GM18909 (cell line): Measurements from ENCODE around the gene OR2V1.

ENCODE experiments used
- ATAC-seq: cut with Tn5 transposase; IDR thresholded peaks from one replicate; pipeline ENCODE4 v1.9.1; 2021; ENCODE audit warnings: mild to moderate bottlenecking; ENCODE audit not compliant: unreplicated experiment, poor library complexity

Gene OR2V1

DNA sequence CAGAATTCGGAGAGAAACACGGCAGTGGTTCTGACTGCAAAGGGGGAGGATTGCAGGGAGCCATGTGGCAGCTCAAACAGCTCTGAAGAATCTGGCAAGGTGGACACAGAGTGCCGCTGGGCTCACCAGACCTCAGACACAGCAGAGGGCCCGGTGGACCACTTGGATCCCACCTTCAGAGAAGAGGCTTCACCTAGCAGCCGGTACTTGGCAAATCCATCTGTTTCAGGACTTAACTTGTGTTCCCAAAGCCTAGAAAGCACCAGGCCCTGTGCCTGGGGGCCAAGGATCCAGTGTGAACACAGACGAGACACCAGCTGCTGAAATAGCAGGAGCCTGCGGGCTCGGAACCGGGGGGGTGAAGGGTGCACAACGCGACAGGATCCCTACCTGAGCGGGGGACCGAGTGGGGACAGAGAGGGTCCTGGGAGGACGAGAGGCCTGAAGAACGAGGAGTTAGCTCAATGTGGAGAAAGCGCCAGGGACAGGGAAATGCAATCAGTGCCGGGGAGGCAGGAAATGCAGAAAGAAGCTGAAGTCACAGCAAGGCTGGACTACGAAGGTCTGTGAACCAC, 46.3 kb downstream of the OR2V1 start:
- ATAC-seq: no peak

DNA sequence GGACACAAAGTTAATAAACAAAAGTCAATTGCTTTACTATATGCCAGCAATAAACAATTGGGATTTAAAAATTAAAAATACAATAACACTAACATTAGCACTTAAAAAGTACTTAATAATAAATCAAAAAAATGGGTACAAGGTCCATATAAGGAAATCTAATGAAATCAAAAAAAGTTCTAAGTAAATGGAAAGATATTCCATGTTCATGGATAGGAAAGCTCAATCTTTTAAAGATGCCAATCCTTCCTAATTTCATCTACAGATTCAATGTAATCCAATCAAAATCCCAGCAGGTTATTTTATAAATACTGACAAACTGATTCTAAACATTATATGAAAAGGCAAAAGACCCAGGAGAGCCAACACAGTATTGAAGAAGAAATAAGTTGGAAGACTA, 49.0 kb downstream of the OR2V1 start:
- ATAC-seq: no peak

DNA sequence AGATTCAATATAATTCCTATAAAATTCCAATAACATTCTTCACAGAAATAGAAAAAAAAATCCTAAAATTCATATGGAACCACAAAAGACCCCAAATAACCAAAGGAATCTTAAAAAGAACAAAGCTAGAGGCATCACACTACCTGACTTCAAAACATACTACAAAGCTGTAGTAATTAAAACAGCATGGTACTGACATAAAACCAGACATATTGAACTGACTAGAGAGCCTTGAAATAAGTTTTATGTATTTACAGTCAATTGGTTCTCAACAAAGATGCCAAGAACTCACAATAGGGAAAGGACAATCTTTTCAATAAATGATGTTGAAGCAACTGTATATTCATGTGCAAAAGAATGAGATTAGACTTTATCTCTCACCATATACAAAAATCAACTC, 54.0 kb downstream of the OR2V1 start:
- no peak for ATAC-seq
